Neuronal stem cell (in vitro differentiated cells): Measurements from ENCODE around the gene RBBP8NL.

Source experiments
- DNase-seq: peaks from one replicate; pipeline ENCODE4 v3.0.0-alpha.2; 2013; ENCODE audit warnings: low spot score
- H2AFZ ChIP-seq: one replicate; pipeline ENCODE4 v1.6.1; 2013; ENCODE audit warnings: mild to moderate bottlenecking, low read length, inconsistent platforms
- H2AK5ac ChIP-seq: 2 replicates; pipeline ENCODE4 v1.6.1; 2013; ENCODE audit warnings: low read depth, mild to moderate bottlenecking, inconsistent platforms, low read length, moderate library complexity, mixed read lengths
- H2BK120ac ChIP-seq: 2 replicates; pipeline ENCODE4 v1.6.1; 2013; ENCODE audit warnings: low read depth, mild to moderate bottlenecking, inconsistent platforms, low read length, moderate library complexity, mixed read lengths
- H2BK12ac ChIP-seq: one replicate; pipeline ENCODE4 v1.6.1; 2013; ENCODE audit warnings: low read length, inconsistent platforms
- H2BK15ac ChIP-seq: 2 replicates; pipeline ENCODE4 v1.6.1; 2013; ENCODE audit warnings: mild to moderate bottlenecking, low read length, inconsistent platforms, mixed read lengths
- H2BK5ac ChIP-seq: one replicate; pipeline ENCODE4 v1.6.1; 2013; ENCODE audit warnings: inconsistent platforms, mild to moderate bottlenecking, low read length, moderate library complexity
- H3K14ac ChIP-seq: one replicate; pipeline ENCODE4 v1.6.1; 2013; ENCODE audit warnings: low read length, inconsistent platforms
- H3K18ac ChIP-seq: 2 replicates; pipeline ENCODE4 v1.6.1; 2013; ENCODE audit warnings: low read length, inconsistent platforms
- H3K23ac ChIP-seq: 2 replicates; pipeline ENCODE4 v1.6.1; 2013; ENCODE audit warnings: low read depth, mild to moderate bottlenecking, mixed read lengths, low read length, inconsistent platforms; ENCODE audit not compliant: poor library complexity
- H3K27ac ChIP-seq: replicated peaks from 3 replicates; pipeline ENCODE4 v1.5.1; 2013; ENCODE audit warnings: low read length, inconsistent platforms
- H3K27me3 ChIP-seq, 3 experiments: 2 replicates each; pipeline ENCODE4 v1.6.1; 2013; ENCODE audit warnings: low read length in 3 of 3, mild to moderate bottlenecking in 2 of 3, inconsistent platforms in 1 of 3, low read depth in 1 of 3, mixed read lengths in 1 of 3, moderate library complexity in 1 of 3; ENCODE audit not compliant: control insufficient read depth in 3 of 3, insufficient read depth in 3 of 3
- H3K36me3 ChIP-seq, 2 donors: replicated peaks in 1 of 2; 2 replicates each; pipeline ENCODE4 v1.6.1; 2013; ENCODE audit warnings: low read length in 2 of 2; ENCODE audit not compliant: control insufficient read depth in 2 of 2, insufficient read depth in 2 of 2
- H3K4ac ChIP-seq: 2 replicates; pipeline ENCODE4 v1.6.1; 2013; ENCODE audit warnings: inconsistent platforms, mild to moderate bottlenecking, low read length, moderate library complexity
- H3K4me1 ChIP-seq, 2 donors: 1 replicate in 1 of 2; 2 replicates in 1 of 2; pipeline ENCODE4 v1.6.1; 2013; ENCODE audit warnings: low read length in 2 of 2, low read depth in 1 of 2; ENCODE audit not compliant: control insufficient read depth in 2 of 2, insufficient read depth in 1 of 2
- H3K4me2 ChIP-seq: one replicate; pipeline ENCODE4 v1.6.1; 2013; ENCODE audit warnings: mild to moderate bottlenecking, low read length, inconsistent platforms; ENCODE audit not compliant: insufficient read depth, poor library complexity, severe bottlenecking
- H3K4me3 ChIP-seq, 2 donors: 2 replicates each; pipeline ENCODE4 v1.5.1; 2013; ENCODE audit warnings: low read length in 2 of 2, mild to moderate bottlenecking in 2 of 2, inconsistent platforms in 1 of 2, moderate library complexity in 1 of 2
- H3K79me1 ChIP-seq: one replicate; pipeline ENCODE4 v1.6.1; 2013; ENCODE audit warnings: low read depth, mild to moderate bottlenecking, inconsistent platforms, low read length, moderate library complexity
- H3K9ac ChIP-seq: one replicate; pipeline ENCODE4 v1.6.1; 2013; ENCODE audit warnings: mild to moderate bottlenecking, low read depth, low read length, inconsistent platforms; ENCODE audit not compliant: poor library complexity
- H3K9me3 ChIP-seq, 2 donors: replicated peaks in 1 of 2; 2 replicates each; pipeline versions ENCODE3 to v1.6.1; 2013; ENCODE audit warnings: low read length in 2 of 2, mild to moderate bottlenecking in 2 of 2, inconsistent platforms in 1 of 2, low read depth in 1 of 2, mixed read lengths in 1 of 2, moderate library complexity in 1 of 2; ENCODE audit not compliant: control insufficient read depth in 2 of 2, insufficient read depth in 1 of 2
- H4K8ac ChIP-seq: one replicate; pipeline ENCODE4 v1.6.1; 2013; ENCODE audit warnings: low read depth, mild to moderate bottlenecking, inconsistent platforms, low read length, moderate library complexity
- H4K91ac ChIP-seq: one replicate; pipeline ENCODE4 v1.6.1; 2013; ENCODE audit warnings: low read length, low read depth, mild to moderate bottlenecking, inconsistent platforms; ENCODE audit not compliant: poor library complexity
- WGBS, 2 donors: extraction: QIAGEN DNeasy Blood & Tissue Kit; methylation state at CpG; one replicate each; pipeline ENCODE4 v1.1.7; 2013; ENCODE audit warnings: missing lambda C conversion rate in 2 of 2, mixed read lengths in 1 of 2; ENCODE audit not compliant: insufficient read length in 2 of 2, insufficient replicate concordance in 1 of 2; ENCODE audit errors: extremely low coverage in 2 of 2; 5-methylcytosine and 5-hydroxymethylcytosine counted together

The RBBP8NL gene

GRCh38 chr20:62475027-62475771 is 47.9 kb upstream of the RBBP8NL start:
- Histone ChIP-seq H3K79me1 (no peaks in the 10 kb centered on the region), H4K91ac (no peak overlapping the region), H2AK5ac (peak overlapping the region; percentile 99), H4K8ac (no peak overlapping the region), H2BK5ac (no peak overlapping the region), H3K14ac (no peak overlapping the region), H2AFZ (peak overlapping the region; percentile 53), H3K4me3 (peak overlapping the region in 1 of 2 donors; percentile 57), H3K9me3 (peaks cover 0 to 4% of the 10 kb centered on the region in 2 donors), H3K36me3 (no peaks in the 10 kb centered on the region), H2BK15ac (peak overlapping the region; percentile 52), H2BK12ac (peak overlapping the region; percentile 98), H3K4me2 (peak overlapping the region; percentile 81), H3K27ac (no peak overlapping the region), H3K27me3 (peaks cover 34 to 91% (median 76%) of the 10 kb centered on the region in 3 experiments), H3K4me1 (peaks cover 2 to 3% of the 10 kb centered on the region in 2 donors), H2BK120ac (peak overlapping the region; percentile 50), H3K9ac (peak overlapping the region; percentile 16), H3K23ac (peak overlapping the region; percentile 71), H3K18ac (peak overlapping the region; percentile 81), H3K4ac (no peak overlapping the region)
- WGBS, 2 donors, result no CpG with 5 or more reads among the region's 93 CpGs
- no peak for DNase-seq

DNA sequence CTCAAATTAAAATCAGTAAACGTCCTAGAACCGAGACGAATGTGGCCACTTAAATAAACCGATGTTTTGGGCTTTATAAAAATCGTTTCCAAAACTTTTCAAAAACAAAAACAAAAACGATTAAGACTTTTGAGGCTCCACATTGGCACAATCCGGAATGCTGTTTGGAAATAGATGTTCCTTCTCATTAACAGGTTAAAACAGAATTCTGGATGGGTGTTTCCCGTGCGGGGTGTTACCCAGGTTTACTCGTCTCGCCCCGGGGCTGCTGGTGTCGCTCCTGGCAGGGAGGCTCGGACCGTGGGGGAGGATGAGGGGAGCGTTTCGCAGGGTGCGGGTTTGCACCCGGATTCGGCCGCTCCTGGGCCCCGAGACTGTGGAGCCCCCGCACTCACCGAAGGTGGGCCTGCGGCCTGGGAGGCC is 47.3 kb upstream of the RBBP8NL start:
- no peak for DNase-seq
- Histone ChIP-seq H3K14ac (no peak overlapping the region), H2BK120ac (peak overlapping the region; percentile 50), H2AFZ (no peak overlapping the region), H3K4me3 (no peak overlapping the region), H2BK12ac (peak overlapping the region; percentile 98), H3K9me3 (peaks cover 0 to 4% of the 10 kb centered on the region in 2 donors), H3K4ac (no peak overlapping the region), H3K9ac (peak overlapping the region; percentile 16), H3K18ac (peak overlapping the region; percentile 80), H4K91ac (no peak overlapping the region), H3K4me2 (peak overlapping the region; percentile 48), H3K36me3 (no peaks in the 10 kb centered on the region), H3K23ac (no peak overlapping the region), H3K27ac (no peak overlapping the region), H2AK5ac (peak overlapping the region; percentile 99), H2BK5ac (no peak overlapping the region), H2BK15ac (no peak overlapping the region), H3K27me3 (peaks cover 34 to 93% (median 74%) of the 10 kb centered on the region in 3 experiments), H3K4me1 (peaks cover 2 to 6% of the 10 kb centered on the region in 2 donors), H3K79me1 (no peaks in the 10 kb centered on the region), H4K8ac (no peak overlapping the region)
- no CpG with 5 or more reads among the region's 25 CpGs for WGBS, 2 donors

DNA sequence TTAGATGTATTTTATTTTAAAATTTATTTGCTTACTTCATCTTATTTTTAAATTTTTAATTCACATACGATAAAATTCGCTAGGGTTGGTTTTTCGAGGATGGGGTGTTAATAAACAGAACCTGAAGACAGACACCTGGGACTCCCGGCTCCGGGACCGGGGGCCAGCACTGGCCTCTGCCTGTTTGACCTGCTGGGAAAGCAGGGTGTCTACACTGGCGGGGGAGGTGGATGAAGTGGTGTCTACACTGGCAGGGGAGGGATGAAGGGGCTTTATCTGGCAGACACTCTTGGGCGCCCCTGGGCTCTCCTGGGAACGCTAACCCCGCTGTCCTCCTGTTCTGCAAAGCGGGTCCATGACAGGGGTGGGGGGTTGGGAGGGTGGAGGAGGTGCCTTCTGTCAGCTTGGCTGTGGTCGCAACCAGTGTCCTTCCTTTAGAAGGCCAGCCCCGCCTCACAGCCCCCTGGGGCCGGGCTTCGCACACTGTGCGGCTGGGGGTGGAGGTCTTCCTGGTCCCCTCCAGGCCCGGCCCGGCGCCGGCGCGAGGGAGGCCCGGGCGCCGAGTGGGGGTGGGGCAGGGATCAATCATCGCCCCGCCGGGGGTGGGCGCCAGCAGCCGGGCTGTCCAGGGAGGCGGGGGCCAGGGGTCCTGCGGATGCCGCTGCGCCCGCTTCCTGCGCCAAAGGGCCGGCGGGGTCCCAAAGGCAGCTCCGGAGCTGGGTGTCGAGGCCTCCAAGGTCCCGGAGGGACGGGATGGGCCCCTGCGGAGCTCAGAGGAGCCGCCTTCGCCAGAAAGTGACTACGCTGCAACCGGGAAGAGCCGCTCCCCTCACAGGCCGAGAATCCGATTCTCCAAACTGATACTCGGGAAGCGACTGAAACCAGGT is 46.6 kb upstream of the RBBP8NL start:
- Histone ChIP-seq H4K8ac (peak overlapping the region; percentile 6), H3K27ac (no peak overlapping the region), H3K27me3 (peaks cover 30 to 93% (median 68%) of the 10 kb centered on the region in 3 experiments), H3K4ac (no peak overlapping the region), H3K4me2 (peak overlapping the region; percentile 48), H3K9me3 (peaks cover 0 to 2% of the 10 kb centered on the region in 2 donors), H2AFZ (peak overlapping the region; percentile 41), H3K36me3 (no peaks in the 10 kb centered on the region), H4K91ac (no peak overlapping the region), H3K9ac (no peak overlapping the region), H2BK12ac (no peak overlapping the region), H3K4me3 (no peak overlapping the region), H3K14ac (no peak overlapping the region), H3K18ac (peak overlapping the region; percentile 59), H2BK120ac (no peak overlapping the region), H3K4me1 (peaks cover 2 to 6% of the 10 kb centered on the region in 2 donors), H2AK5ac (peak overlapping the region; percentile 44), H2BK5ac (no peak overlapping the region), H3K79me1 (no peaks in the 10 kb centered on the region), H3K23ac (no peak overlapping the region), H2BK15ac (peak overlapping the region; percentile 38)
- no CpG with 5 or more reads among the region's 52 CpGs for WGBS, 2 donors
- DNase-seq, result no peak
